ENCODE results near the gene WARS2. TPM values are rescaled to one million over a fixed set of nuclear protein-coding genes. Genes with fewer than 3 reads are reported as not detected.

The WARS2 gene
- total and polyA plus RNA-seq, 2 of the 8 experiments (the other 6 are each of a cell fraction or from before 2014, with no cell fraction given), result 4.3 to 12.9 TPM

- FAIRE-seq, result no peak
- Histone ChIP-seq H3K14ac (ENCODE audit: insufficient read length) (no peak overlapping the region), H3K18ac (ENCODE audit: extremely low read depth, low read length) (no peak overlapping the region), H3K23ac (ENCODE audit: insufficient read length) (no peak overlapping the region), H3K27ac (ENCODE audit: low read depth, low read length) (no peak overlapping the region), H3K56ac (replicated peaks; ENCODE audit: insufficient read length, low read depth, low read length) (no peak overlapping the region), H2AFZ (ENCODE audit: low read length) (no peak overlapping the region), H4K91ac (replicated peaks; ENCODE audit: insufficient read length, low read length) (no peak overlapping the region), H2AK5ac (ENCODE audit: low read depth, low read length) (no peak overlapping the region), H3K9ac (replicated peaks in 1 of 4; ENCODE audit: extremely low read depth in 1 of 4, low read depth in 3 of 4, low read length in 3 of 4) (no peak overlapping the region), H2BK12ac (ENCODE audit: low read depth, low read length) (no peak overlapping the region), H3K4me2 (ENCODE audit: insufficient read depth in 1 of 2, low read depth in 2 of 2, low read length in 2 of 2) (no peak overlapping the region), H4K8ac (ENCODE audit: extremely low read depth, insufficient read depth, low read length) (no peak overlapping the region), H3K23me2 (ENCODE audit: low read depth, low read length) (no peaks in the 10 kb centered on the region), H3K4me3 (ENCODE audit: extremely low read depth in 1 of 4, insufficient read depth in 2 of 4, low read depth in 3 of 4, low read length in 4 of 4) (no peak overlapping the region), H3K27me3 (replicated peaks in 1 of 4; ENCODE audit: control insufficient read depth in 3 of 4, extremely low read depth in 1 of 4, insufficient read depth in 3 of 4, low read length in 3 of 4) (no peaks in the 10 kb centered on the region), H4K5ac (ENCODE audit: insufficient read length, low read depth, low read length) (no peak overlapping the region), H3K4ac (replicated peaks; ENCODE audit: insufficient read length, low read depth, low read length) (no peak overlapping the region), H4K20me1 (replicated peaks in 1 of 2; ENCODE audit: control insufficient read depth in 1 of 2, insufficient read depth in 2 of 2, low read length in 2 of 2) (no peaks in the 10 kb centered on the region), H2BK15ac (ENCODE audit: low read length) (no peak overlapping the region), H3K4me1 (replicated peaks in 1 of 4; ENCODE audit: control insufficient read depth in 3 of 4, insufficient read depth in 4 of 4, low read length in 3 of 4) (peaks cover 0 to 7% (median 3%) of the 10 kb centered on the region in 4 experiments; a peak in 2 of 7 replicates), H2BK20ac (ENCODE audit: low read length) (no peak overlapping the region), H2BK5ac (ENCODE audit: low read depth, low read length) (no peak overlapping the region), H3K9me3 (ENCODE audit: insufficient read depth in 2 of 2, low read depth in 1 of 2, low read length in 1 of 2) (no peaks in the 10 kb centered on the region), H2BK120ac (replicated peaks; ENCODE audit: low read depth, low read length) (no peak overlapping the region), H3K79me1 (ENCODE audit: low read depth, low read length) (no peaks in the 10 kb centered on the region), H3K79me2 (ENCODE audit: control insufficient read depth in 1 of 2, insufficient read depth in 2 of 2, low read length in 2 of 2) (no peaks in the 10 kb centered on the region), H3K36me3 (ENCODE audit: control insufficient read depth in 2 of 4, insufficient read depth in 4 of 4, low read length in 3 of 4) (no peaks in the 10 kb centered on the region)
- TF ChIP-seq FOSL1 (IDR thresholded peaks at IDR 0.05; ENCODE audit: insufficient read depth, low read depth, low read length) (no peak), SIRT6 (IDR thresholded peaks at IDR 0.05; ENCODE audit: low read length) (no peak), JUND (IDR thresholded peaks at IDR 0.05; ENCODE audit: low read length) (no peak), MAX (IDR thresholded peaks at IDR 0.05) (no peak), MAFK (IDR thresholded peaks at IDR 0.05; ENCODE audit: low read depth, low read length) (no peak), SP2 (IDR thresholded peaks at IDR 0.05; ENCODE audit: low read length) (no peak)
- WGBS, 2 experiments (ENCODE audit: extremely low coverage in 1 of 2, insufficient coverage in 1 of 2, insufficient read length in 1 of 2, insufficient replicate concordance in 2 of 2, low coverage in 1 of 2, low lambda C conversion rate in 2 of 2, missing lambda C conversion rate in 1 of 2), result 85% methylated on average over 2 of the region's 2 CpGs; no CpG with 5 or more reads in 1 of the 2 experiments
- ChIA-PET CTCF (ENCODE audit: partially characterized antibody) (interaction anchor here (0.9 to 1.4 kb wide), 3 partner anchors 30 to 279 kb away, joined by 3 to 4 read pairs (median 3); no protein-coding TSS in a partner anchor), POLR2A (ENCODE audit: partially characterized antibody) (no interaction called here)
- no peak for DNase-seq (ENCODE audit: low read depth in 1 of 2, low spot score in 2 of 2)
These were observed 102.1 kb downstream of the WARS2 start for GRCh38 chr1:119038363-119038762.

Measured in H1 (cell line).